ENCODE measurements around the gene TSHZ2. TPM values are rescaled to one million over a fixed set of nuclear protein-coding genes. Genes with fewer than 3 reads are reported as not detected.
"Not testable (repeated sequence)": the region's sequence is repeated elsewhere in the genome, so short reads cannot be mapped to it uniquely, and the experiment has no call there.

Gene TSHZ2
- total and polyA plus RNA-seq, 9 donors = 7.3 to 23.1 (median 12.5) TPM

GRCh38 chr20:53355790-53356189 is 383.6 kb downstream of the TSHZ2 start:
- H3K27me3 ChIP-seq (ENCODE audit: control insufficient read depth, insufficient read depth, low read length) = no peaks in the 10 kb centered on the region
- H3K9me3 ChIP-seq (replicated peaks; ENCODE audit: control insufficient read depth, low read depth, low read length) = peaks cover 4% of the 10 kb centered on the region
- H3K27ac ChIP-seq (ENCODE audit: low read length) = no peak overlapping the region
- DNase-seq = no peak
- H3K4me3 ChIP-seq (ENCODE audit: low read length) = no peak overlapping the region
- no peaks in the 10 kb centered on the region for H3K4me1 ChIP-seq (ENCODE audit: control insufficient read depth, insufficient read depth, low read length)
- 91% methylated on average over 1 of the region's 2 CpGs for WGBS (ENCODE audit: insufficient coverage)
- H3K36me3 ChIP-seq (ENCODE audit: control insufficient read depth, insufficient read depth, low read length) = no peaks in the 10 kb centered on the region

- Histone ChIP-seq H3K27me3 (ENCODE audit: control insufficient read depth, insufficient read depth, low read length) (no peaks in the 10 kb centered on the region), H3K9me3 (replicated peaks; ENCODE audit: control insufficient read depth, low read depth, low read length) (peaks cover 4% of the 10 kb centered on the region), H3K4me1 (ENCODE audit: control insufficient read depth, insufficient read depth, low read length) (peaks cover 4% of the 10 kb centered on the region), H3K4me3 (ENCODE audit: low read length) (no peak overlapping the region), H3K36me3 (ENCODE audit: control insufficient read depth, insufficient read depth, low read length) (no peaks in the 10 kb centered on the region), H3K27ac (ENCODE audit: low read length) (no peak overlapping the region)
- WGBS (ENCODE audit: insufficient coverage) = 86% methylated on average over 6 of the region's 7 CpGs
- DNase-seq = no peak
Measured at GRCh38 chr20:53359425-53359824, 387.3 kb downstream of the TSHZ2 start.

- Histone ChIP-seq H3K4me1 (ENCODE audit: control insufficient read depth, insufficient read depth, low read length) (peaks cover 7% of the 10 kb centered on the region), H3K27me3 (ENCODE audit: control insufficient read depth, insufficient read depth, low read length) (no peaks in the 10 kb centered on the region), H3K27ac (ENCODE audit: low read length) (no peak overlapping the region), H3K4me3 (ENCODE audit: low read length) (no peak overlapping the region), H3K36me3 (ENCODE audit: control insufficient read depth, insufficient read depth, low read length) (no peaks in the 10 kb centered on the region), H3K9me3 (replicated peaks; ENCODE audit: control insufficient read depth, low read depth, low read length) (peaks cover 1% of the 10 kb centered on the region)
- WGBS (ENCODE audit: insufficient coverage) = 50% methylated on average over 4 of the region's 6 CpGs
- DNase-seq = no peak
Measured at GRCh38 chr20:53360852-53361251, 388.7 kb downstream of the TSHZ2 start.

GRCh38 chr20:53362736-53363135 is 390.6 kb downstream of the TSHZ2 start:
- Histone ChIP-seq H3K36me3 (ENCODE audit: control insufficient read depth, insufficient read depth, low read length) (no peaks in the 10 kb centered on the region), H3K27me3 (ENCODE audit: control insufficient read depth, insufficient read depth, low read length) (no peaks in the 10 kb centered on the region), H3K9me3 (replicated peaks; ENCODE audit: control insufficient read depth, low read depth, low read length) (no peaks in the 10 kb centered on the region), H3K4me1 (ENCODE audit: control insufficient read depth, insufficient read depth, low read length) (peaks cover 7% of the 10 kb centered on the region), H3K4me3 (ENCODE audit: low read length) (no peak overlapping the region), H3K27ac (ENCODE audit: low read length) (no peak overlapping the region)
- no peak for DNase-seq
- 83% methylated on average over 5 of the region's 8 CpGs for WGBS (ENCODE audit: insufficient coverage)

- H3K27ac ChIP-seq (ENCODE audit: low read length) = no peak overlapping the region
- H3K4me3 ChIP-seq (ENCODE audit: low read length) = no peak overlapping the region
- DNase-seq = peak; percentile 30
- no peaks in the 10 kb centered on the region for H3K27me3 ChIP-seq (ENCODE audit: control insufficient read depth, insufficient read depth, low read length)
- no peaks in the 10 kb centered on the region for H3K36me3 ChIP-seq (ENCODE audit: control insufficient read depth, insufficient read depth, low read length)
- no peaks in the 10 kb centered on the region for H3K9me3 ChIP-seq (replicated peaks; ENCODE audit: control insufficient read depth, low read depth, low read length)
- H3K4me1 ChIP-seq (ENCODE audit: control insufficient read depth, insufficient read depth, low read length) = peaks cover 7% of the 10 kb centered on the region
- WGBS (ENCODE audit: insufficient coverage) = 64% methylated on average over 5 of the region's 5 CpGs
Measured at GRCh38 chr20:53364646-53365045, 392.5 kb downstream of the TSHZ2 start.

GRCh38 chr20:53365076-53365475 is 392.9 kb downstream of the TSHZ2 start:
- H3K27me3 ChIP-seq (ENCODE audit: control insufficient read depth, insufficient read depth, low read length) = no peaks in the 10 kb centered on the region
- H3K36me3 ChIP-seq (ENCODE audit: control insufficient read depth, insufficient read depth, low read length) = no peaks in the 10 kb centered on the region
- no peaks in the 10 kb centered on the region for H3K9me3 ChIP-seq (replicated peaks; ENCODE audit: control insufficient read depth, low read depth, low read length)
- H3K27ac ChIP-seq (ENCODE audit: low read length) = no peak overlapping the region
- H3K4me1 ChIP-seq (ENCODE audit: control insufficient read depth, insufficient read depth, low read length) = peaks cover 7% of the 10 kb centered on the region
- no peak overlapping the region for H3K4me3 ChIP-seq (ENCODE audit: low read length)
- no CpG with 5 or more reads among the region's 1 CpG for WGBS (ENCODE audit: insufficient coverage)
- DNase-seq = no peak

GRCh38 chr20:53365539-53366075 is 393.4 kb downstream of the TSHZ2 start:
- Histone ChIP-seq H3K27ac (ENCODE audit: low read length) (no peak overlapping the region), H3K27me3 (ENCODE audit: control insufficient read depth, insufficient read depth, low read length) (no peaks in the 10 kb centered on the region), H3K4me1 (ENCODE audit: control insufficient read depth, insufficient read depth, low read length) (peaks cover 7% of the 10 kb centered on the region), H3K4me3 (ENCODE audit: low read length) (no peak overlapping the region), H3K36me3 (ENCODE audit: control insufficient read depth, insufficient read depth, low read length) (no peaks in the 10 kb centered on the region), H3K9me3 (replicated peaks; ENCODE audit: control insufficient read depth, low read depth, low read length) (no peaks in the 10 kb centered on the region)
- WGBS (ENCODE audit: insufficient coverage) = 100% methylated on average over 2 of the region's 2 CpGs
- DNase-seq = no peak

GRCh38 chr20:53366928-53367327 is 394.8 kb downstream of the TSHZ2 start:
- 95% methylated on average over 4 of the region's 8 CpGs for WGBS (ENCODE audit: insufficient coverage)
- H3K9me3 ChIP-seq (replicated peaks; ENCODE audit: control insufficient read depth, low read depth, low read length); H3K27me3 ChIP-seq (ENCODE audit: control insufficient read depth, insufficient read depth, low read length); DNase-seq; H3K36me3 ChIP-seq (ENCODE audit: control insufficient read depth, insufficient read depth, low read length); H3K4me1 ChIP-seq (ENCODE audit: control insufficient read depth, insufficient read depth, low read length); H3K4me3 ChIP-seq (ENCODE audit: low read length); H3K27ac ChIP-seq (ENCODE audit: low read length): not testable (repeated sequence)

- no peaks in the 10 kb centered on the region for H3K36me3 ChIP-seq (ENCODE audit: control insufficient read depth, insufficient read depth, low read length)
- H3K4me3 ChIP-seq (ENCODE audit: low read length) = no peak overlapping the region
- DNase-seq = no peak
- no peaks in the 10 kb centered on the region for H3K4me1 ChIP-seq (ENCODE audit: control insufficient read depth, insufficient read depth, low read length)
- no peaks in the 10 kb centered on the region for H3K9me3 ChIP-seq (replicated peaks; ENCODE audit: control insufficient read depth, low read depth, low read length)
- no peak overlapping the region for H3K27ac ChIP-seq (ENCODE audit: low read length)
- H3K27me3 ChIP-seq (ENCODE audit: control insufficient read depth, insufficient read depth, low read length) = no peaks in the 10 kb centered on the region
- 72% methylated on average over 5 of the region's 7 CpGs for WGBS (ENCODE audit: insufficient coverage)
Measured at GRCh38 chr20:53369871-53370270, 397.7 kb downstream of the TSHZ2 start.

GRCh38 chr20:53370345-53370961 is 398.3 kb downstream of the TSHZ2 start:
- Histone ChIP-seq H3K4me1 (ENCODE audit: control insufficient read depth, insufficient read depth, low read length) (no peaks in the 10 kb centered on the region), H3K4me3 (ENCODE audit: low read length) (no peak overlapping the region), H3K27ac (ENCODE audit: low read length) (no peak overlapping the region), H3K9me3 (replicated peaks; ENCODE audit: control insufficient read depth, low read depth, low read length) (no peaks in the 10 kb centered on the region), H3K27me3 (ENCODE audit: control insufficient read depth, insufficient read depth, low read length) (no peaks in the 10 kb centered on the region), H3K36me3 (ENCODE audit: control insufficient read depth, insufficient read depth, low read length) (no peaks in the 10 kb centered on the region)
- no peak for DNase-seq
- WGBS (ENCODE audit: insufficient coverage) = 89% methylated on average over 4 of the region's 13 CpGs

GRCh38 chr20:53371216-53371615 is 399.1 kb downstream of the TSHZ2 start:
- 80% methylated on average over 3 of the region's 4 CpGs for WGBS (ENCODE audit: insufficient coverage)
- no peaks in the 10 kb centered on the region for H3K27me3 ChIP-seq (ENCODE audit: control insufficient read depth, insufficient read depth, low read length)
- no peak for DNase-seq

More at GRCh38 chr20:53371216-53371615, 399.1 kb downstream of the TSHZ2 start:
- Histone ChIP-seq H3K4me1 (ENCODE audit: control insufficient read depth, insufficient read depth, low read length) (no peaks in the 10 kb centered on the region), H3K36me3 (ENCODE audit: control insufficient read depth, insufficient read depth, low read length) (no peaks in the 10 kb centered on the region), H3K9me3 (replicated peaks; ENCODE audit: control insufficient read depth, low read depth, low read length) (no peaks in the 10 kb centered on the region), H3K4me3 (ENCODE audit: low read length) (no peak overlapping the region), H3K27ac (ENCODE audit: low read length) (no peak overlapping the region)
